ENCODE measurements around the gene MGP.

MGP gene

DNA sequence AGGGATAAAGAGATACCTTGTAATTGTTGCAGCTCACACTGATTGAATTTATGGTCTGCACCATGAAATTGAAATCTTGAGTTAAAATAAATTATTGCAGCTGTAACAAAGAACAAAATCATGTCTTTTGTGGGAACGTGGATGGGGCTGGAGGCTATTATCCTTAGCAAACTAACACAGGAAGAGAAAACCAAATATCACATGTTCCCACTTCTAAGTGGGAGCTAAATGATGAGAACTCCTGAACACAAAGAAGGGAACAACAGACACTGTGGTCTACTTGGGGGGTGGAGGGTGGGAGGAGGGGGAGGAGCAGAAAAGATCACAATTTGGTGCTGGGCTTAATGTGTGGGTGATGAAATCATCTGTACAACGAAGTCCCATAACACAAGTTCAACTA is 30.1 kb upstream of the MGP start:
- H3K27ac ChIP-seq (ENCODE audit: insufficient read depth in 1 of 2, low read depth in 1 of 2, low read length in 2 of 2, poor library complexity in 1 of 2, severe bottlenecking in 2 of 2), result no peak overlapping the region
- H3K27me3 ChIP-seq (replicated peaks in 2 of 5; ENCODE audit: control insufficient read depth in 4 of 5, insufficient read depth in 5 of 5, low read length in 4 of 5), result no peaks in the 10 kb centered on the region
- ChIA-PET POLR2A (no interaction called here), CTCF (no interaction called here)
- H3K9me3 ChIP-seq (ENCODE audit: control extremely low read depth in 1 of 5, control insufficient read depth in 4 of 5, insufficient read depth in 2 of 5, low read depth in 1 of 5, low read length in 4 of 5), result peaks cover 0 to 10% (median 0%) of the 10 kb centered on the region in 5 experiments
- peaks cover 0 to 11% (median 2%) of the 10 kb centered on the region in 4 experiments for H3K4me1 ChIP-seq (ENCODE audit: control extremely low read depth in 1 of 4, control insufficient read depth in 4 of 4, insufficient read depth in 4 of 4, low read length in 3 of 4)
- no CpG with 5 or more reads among the region's 2 CpGs for WGBS (ENCODE audit: insufficient coverage)
- DNase-seq, result no peak
- H3K4me3 ChIP-seq (ENCODE audit: control insufficient read depth in 1 of 7, extremely low read depth in 1 of 7, insufficient read depth in 4 of 7, low read depth in 2 of 7, low read length in 6 of 7), result no peak overlapping the region
- H3K36me3 ChIP-seq (ENCODE audit: control insufficient read depth in 4 of 4, insufficient read depth in 4 of 4, low read length in 3 of 4), result peaks cover 8 to 52% (median 17%) of the 10 kb centered on the region in 4 experiments

DNA sequence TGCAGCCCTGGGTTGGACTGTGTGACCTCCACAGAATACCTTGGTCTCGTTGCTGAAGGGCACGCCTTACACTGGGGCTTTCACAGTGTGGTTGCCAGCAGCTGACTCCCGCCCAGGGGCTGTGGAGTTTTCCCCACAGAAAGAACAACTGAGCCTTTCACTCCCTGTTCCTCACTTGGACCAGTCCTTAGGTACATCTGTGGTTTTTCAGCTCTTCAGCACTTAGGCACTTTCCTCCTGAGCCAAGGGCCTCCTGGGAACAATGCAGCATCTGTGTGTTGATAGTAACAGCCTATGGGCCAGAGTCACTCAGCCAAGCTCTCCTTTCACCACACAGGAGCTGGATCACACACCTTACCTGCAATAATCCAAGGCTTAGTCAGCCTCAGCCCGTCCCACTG is 27.7 kb upstream of the MGP start:
- Histone ChIP-seq H3K36me3 (ENCODE audit: control insufficient read depth in 4 of 4, insufficient read depth in 4 of 4, low read length in 3 of 4) (peaks cover 8 to 43% (median 16%) of the 10 kb centered on the region in 4 experiments), H3K9me3 (ENCODE audit: control extremely low read depth in 1 of 5, control insufficient read depth in 4 of 5, insufficient read depth in 2 of 5, low read depth in 1 of 5, low read length in 4 of 5) (peaks cover 0 to 10% (median 0%) of the 10 kb centered on the region in 5 experiments), H3K27me3 (replicated peaks in 2 of 5; ENCODE audit: control insufficient read depth in 4 of 5, insufficient read depth in 5 of 5, low read length in 4 of 5) (no peaks in the 10 kb centered on the region), H3K4me1 (ENCODE audit: control extremely low read depth in 1 of 4, control insufficient read depth in 4 of 4, insufficient read depth in 4 of 4, low read length in 3 of 4) (peaks cover 0 to 9% (median 0%) of the 10 kb centered on the region in 4 experiments), H3K4me3 (ENCODE audit: control insufficient read depth in 1 of 7, extremely low read depth in 1 of 7, insufficient read depth in 4 of 7, low read depth in 2 of 7, low read length in 6 of 7) (no peak overlapping the region), H3K27ac (ENCODE audit: insufficient read depth in 1 of 2, low read depth in 1 of 2, low read length in 2 of 2, poor library complexity in 1 of 2, severe bottlenecking in 2 of 2) (no peak overlapping the region)
- ChIA-PET POLR2A (no interaction called here), CTCF (interaction anchor here (1.1 to 1.5 kb wide), 3 partner anchors 18 to 26 kb away, joined by 3 to 8 read pairs (median 3); no protein-coding TSS in a partner anchor)
- no peak for DNase-seq
- 98% methylated on average over 4 of the region's 4 CpGs for WGBS (ENCODE audit: insufficient coverage)

DNA sequence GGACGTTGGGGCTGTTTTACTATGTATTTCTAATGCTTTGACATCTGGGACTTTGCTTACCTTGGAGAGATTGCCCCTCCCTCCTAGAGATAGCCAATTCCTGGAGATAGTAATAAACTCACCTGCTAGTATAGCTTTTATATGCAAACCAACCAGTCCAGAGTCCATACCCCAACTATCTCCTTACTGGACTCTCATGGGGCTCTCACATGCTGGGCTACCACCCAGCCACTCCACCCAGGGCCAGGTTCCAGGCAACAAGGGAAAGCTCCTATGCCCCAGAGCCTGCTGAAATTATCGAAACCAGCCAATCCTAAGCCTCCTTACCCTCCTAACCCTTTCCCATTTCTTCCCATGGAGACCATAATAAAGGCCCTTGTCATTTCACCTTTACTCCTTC is 25.5 kb upstream of the MGP start:
- Histone ChIP-seq H3K4me1 (ENCODE audit: control extremely low read depth in 1 of 4, control insufficient read depth in 4 of 4, insufficient read depth in 4 of 4, low read length in 3 of 4) (peaks cover 0 to 9% (median 0%) of the 10 kb centered on the region in 4 experiments), H3K27me3 (replicated peaks in 2 of 5; ENCODE audit: control insufficient read depth in 4 of 5, insufficient read depth in 5 of 5, low read length in 4 of 5) (no peaks in the 10 kb centered on the region), H3K4me3 (ENCODE audit: control insufficient read depth in 1 of 7, extremely low read depth in 1 of 7, insufficient read depth in 4 of 7, low read depth in 2 of 7, low read length in 6 of 7) (no peak overlapping the region), H3K9me3 (ENCODE audit: control extremely low read depth in 1 of 5, control insufficient read depth in 4 of 5, insufficient read depth in 2 of 5, low read depth in 1 of 5, low read length in 4 of 5) (peaks cover 0 to 10% (median 0%) of the 10 kb centered on the region in 5 experiments), H3K36me3 (ENCODE audit: control insufficient read depth in 4 of 4, insufficient read depth in 4 of 4, low read length in 3 of 4) (peaks cover 5 to 25% (median 7%) of the 10 kb centered on the region in 4 experiments), H3K27ac (ENCODE audit: insufficient read depth in 1 of 2, low read depth in 1 of 2, low read length in 2 of 2, poor library complexity in 1 of 2, severe bottlenecking in 2 of 2) (no peak overlapping the region)
- no peak for DNase-seq
- CTCF ChIA-PET, result interaction anchor here (1.4 kb wide), 1 partner anchor 25 kb away, joined by 3 read pairs; no protein-coding TSS in a partner anchor
- WGBS (ENCODE audit: insufficient coverage), result 50% methylated on average over 1 of the region's 2 CpGs
- POLR2A ChIA-PET, result no interaction called here

DNA sequence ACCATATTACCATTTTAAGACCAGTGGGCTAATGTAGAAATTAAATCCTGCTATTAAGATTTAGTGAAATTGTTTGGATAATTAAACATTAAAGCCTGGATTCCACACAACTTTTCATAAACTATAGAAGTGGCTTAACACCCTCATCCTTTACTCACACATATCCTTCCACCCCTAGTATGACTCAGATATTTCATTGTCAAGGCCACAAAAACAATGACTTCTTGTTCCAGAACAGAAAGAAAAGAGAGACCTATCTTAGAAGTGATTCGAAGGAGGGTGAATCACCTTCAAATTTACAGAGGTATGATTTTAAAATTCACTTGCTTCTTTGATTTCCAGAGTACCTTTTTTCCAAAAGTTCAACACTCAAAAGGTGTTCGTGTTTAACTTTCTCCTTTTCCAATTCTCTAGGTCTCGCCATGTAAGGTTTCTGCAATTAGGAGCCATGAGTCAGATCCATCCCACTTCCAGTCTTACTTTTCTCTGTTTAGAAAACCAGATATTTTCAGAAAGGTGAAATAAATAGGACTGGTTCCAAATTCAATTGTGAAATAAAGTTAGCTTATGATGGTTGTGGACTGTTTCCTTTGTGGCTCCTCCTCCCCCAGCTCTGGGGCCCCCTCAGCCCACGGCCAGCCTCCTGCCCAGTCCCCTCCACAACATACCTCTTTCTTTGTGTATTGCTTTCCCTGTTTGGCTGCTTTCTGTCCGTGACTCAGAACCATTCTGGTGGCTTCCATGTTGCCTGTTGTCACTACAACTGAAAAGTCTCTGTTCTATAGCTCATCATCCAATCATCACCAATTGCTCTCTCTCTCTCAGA is 24.6 kb upstream of the MGP start:
- Histone ChIP-seq H3K4me3 (ENCODE audit: control insufficient read depth in 1 of 7, extremely low read depth in 1 of 7, insufficient read depth in 4 of 7, low read depth in 2 of 7, low read length in 6 of 7) (no peak overlapping the region), H3K27ac (ENCODE audit: insufficient read depth in 1 of 2, low read depth in 1 of 2, low read length in 2 of 2, poor library complexity in 1 of 2, severe bottlenecking in 2 of 2) (no peak overlapping the region), H3K36me3 (ENCODE audit: control insufficient read depth in 4 of 4, insufficient read depth in 4 of 4, low read length in 3 of 4) (peaks cover 5 to 20% (median 7%) of the 10 kb centered on the region in 4 experiments), H3K9me3 (ENCODE audit: control extremely low read depth in 1 of 5, control insufficient read depth in 4 of 5, insufficient read depth in 2 of 5, low read depth in 1 of 5, low read length in 4 of 5) (peaks cover 0 to 10% (median 0%) of the 10 kb centered on the region in 5 experiments), H3K27me3 (replicated peaks in 2 of 5; ENCODE audit: control insufficient read depth in 4 of 5, insufficient read depth in 5 of 5, low read length in 4 of 5) (no peaks in the 10 kb centered on the region), H3K4me1 (ENCODE audit: control extremely low read depth in 1 of 4, control insufficient read depth in 4 of 4, insufficient read depth in 4 of 4, low read length in 3 of 4) (peaks cover 0 to 9% (median under 1%) of the 10 kb centered on the region in 4 experiments)
- peak in 2 of 3 donors; percentile 26 for DNase-seq
- 83% methylated on average over 4 of the region's 5 CpGs for WGBS (ENCODE audit: insufficient coverage)
- ChIA-PET CTCF (interaction anchor here (1.4 kb wide), 2 partner anchors 26 to 85 kb away, joined by 3 read pairs; no protein-coding TSS in a partner anchor), POLR2A (no interaction called here)

DNA sequence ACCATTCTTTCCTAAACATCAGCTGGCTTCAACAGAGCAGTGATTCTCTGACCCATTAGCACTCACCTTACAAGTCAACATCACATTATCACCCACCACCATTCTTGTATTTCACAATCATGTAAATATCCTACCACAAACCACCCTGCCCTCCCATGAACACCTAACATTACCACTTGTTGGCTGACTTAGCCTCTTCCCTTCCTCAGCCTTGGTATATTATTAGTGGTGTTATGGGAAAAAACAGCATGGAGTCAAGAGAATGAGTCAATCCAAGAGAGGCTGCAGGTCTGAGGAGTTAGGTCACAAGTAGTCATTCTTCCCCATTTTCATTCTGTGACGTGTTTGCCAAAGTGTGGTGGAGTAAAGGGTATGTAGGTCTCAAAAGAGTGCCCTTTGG is 22.3 kb upstream of the MGP start:
- no peak for DNase-seq
- Histone ChIP-seq H3K27ac (ENCODE audit: insufficient read depth in 1 of 2, low read depth in 1 of 2, low read length in 2 of 2, poor library complexity in 1 of 2, severe bottlenecking in 2 of 2) (no peak overlapping the region), H3K36me3 (ENCODE audit: control insufficient read depth in 4 of 4, insufficient read depth in 4 of 4, low read length in 3 of 4) (peaks cover 0 to under 1% (median 0%) of the 10 kb centered on the region in 4 experiments), H3K27me3 (replicated peaks in 2 of 5; ENCODE audit: control insufficient read depth in 4 of 5, insufficient read depth in 5 of 5, low read length in 4 of 5) (no peaks in the 10 kb centered on the region), H3K4me3 (ENCODE audit: control insufficient read depth in 1 of 7, extremely low read depth in 1 of 7, insufficient read depth in 4 of 7, low read depth in 2 of 7, low read length in 6 of 7) (no peak overlapping the region), H3K9me3 (ENCODE audit: control extremely low read depth in 1 of 5, control insufficient read depth in 4 of 5, insufficient read depth in 2 of 5, low read depth in 1 of 5, low read length in 4 of 5) (peaks cover 0 to 10% (median 0%) of the 10 kb centered on the region in 5 experiments), H3K4me1 (ENCODE audit: control extremely low read depth in 1 of 4, control insufficient read depth in 4 of 4, insufficient read depth in 4 of 4, low read length in 3 of 4) (peaks cover 0 to 13% (median under 1%) of the 10 kb centered on the region in 4 experiments)
- CTCF ChIA-PET, result no interaction called here
- POLR2A ChIA-PET, result no interaction called here
- WGBS (ENCODE audit: insufficient coverage), result 86% methylated on average over 1 of the region's 1 CpG

DNA sequence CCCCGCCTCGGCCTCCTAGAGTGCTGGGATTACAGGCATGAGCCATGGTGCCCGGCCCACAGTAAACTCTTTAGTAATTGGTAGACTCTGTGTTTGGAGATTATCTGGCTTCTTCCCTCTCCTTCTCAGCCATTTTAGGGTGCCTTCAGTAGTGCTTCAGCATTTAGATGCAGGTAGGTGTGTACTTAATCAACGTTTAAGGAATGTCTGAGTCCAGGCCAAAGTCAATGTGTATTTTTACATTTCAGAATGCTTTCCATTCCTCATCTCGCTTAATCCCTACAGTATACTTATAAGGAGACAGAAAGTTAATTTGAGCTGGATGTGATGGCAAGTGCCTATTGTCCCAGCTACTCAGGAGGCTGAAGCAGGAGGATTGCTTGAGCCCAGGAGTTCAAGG is 20.5 kb upstream of the MGP start:
- no peak overlapping the region for H3K27ac ChIP-seq (ENCODE audit: insufficient read depth in 1 of 2, low read depth in 1 of 2, low read length in 2 of 2, poor library complexity in 1 of 2, severe bottlenecking in 2 of 2)
- H3K4me3 ChIP-seq (ENCODE audit: control insufficient read depth in 1 of 7, extremely low read depth in 1 of 7, insufficient read depth in 4 of 7, low read depth in 2 of 7, low read length in 6 of 7), result no peak overlapping the region
- ChIA-PET CTCF (interaction anchor here (1.2 kb wide), 1 partner anchor 14 kb away, joined by 3 read pairs; no protein-coding TSS in a partner anchor), POLR2A (no interaction called here)
- H3K9me3 ChIP-seq (ENCODE audit: control extremely low read depth in 1 of 5, control insufficient read depth in 4 of 5, insufficient read depth in 2 of 5, low read depth in 1 of 5, low read length in 4 of 5), result peaks cover 0 to 3% (median 0%) of the 10 kb centered on the region in 5 experiments
- peaks cover 0 to 16% (median 3%) of the 10 kb centered on the region in 4 experiments for H3K4me1 ChIP-seq (ENCODE audit: control extremely low read depth in 1 of 4, control insufficient read depth in 4 of 4, insufficient read depth in 4 of 4, low read length in 3 of 4)
- H3K36me3 ChIP-seq (ENCODE audit: control insufficient read depth in 4 of 4, insufficient read depth in 4 of 4, low read length in 3 of 4), result no peaks in the 10 kb centered on the region
- no peak for DNase-seq
- no peaks in the 10 kb centered on the region for H3K27me3 ChIP-seq (replicated peaks in 2 of 5; ENCODE audit: control insufficient read depth in 4 of 5, insufficient read depth in 5 of 5, low read length in 4 of 5)
- 100% methylated on average over 1 of the region's 5 CpGs for WGBS (ENCODE audit: insufficient coverage)
